Fibroblast of lung (primary cell): ENCODE measurements around the gene RAB25. TPM values are rescaled to one million over a fixed set of nuclear protein-coding genes. Genes with fewer than 3 reads are reported as not detected.

Experiments
- DNase-seq, 2 donors: peaks; one replicate each; pipeline versions ENCODE4 v3.0.0 to v3.0.0-alpha.2; 2010; ENCODE audit warnings: low read depth in 2 of 2
- H2AFZ ChIP-seq: 2 replicates; pipeline ENCODE4 v1.5.1; 2012; ENCODE audit warnings: low read length, control low read depth, inconsistent platforms
- H3K27ac ChIP-seq: 2 replicates; pipeline ENCODE4 v1.5.1; 2011; ENCODE audit warnings: low read length, control low read depth; ENCODE audit not compliant: insufficient read depth
- H3K27me3 ChIP-seq: 2 replicates; pipeline ENCODE4 v1.5.1; 2011; ENCODE audit warnings: mild to moderate bottlenecking, low read length; ENCODE audit not compliant: control insufficient read depth, insufficient read depth
- H3K36me3 ChIP-seq: 2 replicates; pipeline ENCODE4 v1.5.1; 2011; ENCODE audit warnings: low read length; ENCODE audit not compliant: control insufficient read depth, insufficient read depth
- H3K4me1 ChIP-seq: 2 replicates; pipeline ENCODE4 v1.5.1; 2011; ENCODE audit warnings: low read length; ENCODE audit not compliant: control insufficient read depth, insufficient read depth; ENCODE audit errors: extremely low read depth
- H3K4me2 ChIP-seq: 2 replicates; pipeline ENCODE4 v1.5.1; 2011; ENCODE audit warnings: low read length, control low read depth; ENCODE audit not compliant: insufficient read depth; ENCODE audit errors: extremely low read depth
- H3K4me3 ChIP-seq, 4 experiments: fragments of 200-600 bp in 1 of 4; sonication (generic) in 1 of 4; replicated peaks in 1 of 4; 2 replicates each; pipeline ENCODE4 v1.5.1; 2011 to 2016; ENCODE audit warnings: low read length in 4 of 4, low read depth in 3 of 4, mild to moderate bottlenecking in 3 of 4, control low read depth in 2 of 4, inconsistent platforms in 1 of 4, mixed read lengths in 1 of 4; ENCODE audit not compliant: insufficient read depth in 1 of 4; ENCODE audit errors: control extremely low read depth in 1 of 4
- H3K79me2 ChIP-seq: 2 replicates; pipeline ENCODE4 v1.5.1; 2012; ENCODE audit warnings: mild to moderate bottlenecking, low read length, inconsistent platforms; ENCODE audit not compliant: control insufficient read depth, insufficient read depth
- H3K9ac ChIP-seq: 2 replicates; pipeline ENCODE4 v1.5.1; 2011; ENCODE audit warnings: mild to moderate bottlenecking, low read length, control low read depth; ENCODE audit not compliant: insufficient read depth
- H3K9me3 ChIP-seq: 2 replicates; pipeline ENCODE4 v1.5.1; 2012; ENCODE audit warnings: low read depth, low read length; ENCODE audit not compliant: control insufficient read depth, insufficient read depth
- H4K20me1 ChIP-seq: 2 replicates; pipeline ENCODE4 v1.5.1; 2011; ENCODE audit warnings: low read length; ENCODE audit not compliant: control insufficient read depth, insufficient read depth; ENCODE audit errors: extremely low read depth
- CTCF ChIP-seq, 2 donors: IDR thresholded peaks in 1 of 2; conservative IDR thresholded peaks in 1 of 2; 1 replicate in 1 of 2; 2 replicates in 1 of 2; pipeline ENCODE4 v1.5.1; 2011 to 2012; ENCODE audit warnings: low read length in 2 of 2, control low read depth in 1 of 2, inconsistent platforms in 1 of 2, low read depth in 1 of 2, mild to moderate bottlenecking in 1 of 2
- EZH2 ChIP-seq: IDR thresholded peaks from 2 replicates; pipeline ENCODE4 v1.5.1; 2012; ENCODE audit warnings: low read length, control low read depth, mild to moderate bottlenecking; ENCODE audit errors: missing control alignments
- polyA plus RNA-seq, 2 donors: library from polyadenylated mRNA; depleted of rRNA in 1 of 2; stranded (reverse) in 1 of 2; unstranded in 1 of 2; fragments of >200 nt; gene quantifications; 2 replicates each; pipeline ENCODE4 v1.2.1, GENCODE V29; 2011 to 2012; ENCODE audit warnings: missing spikeins in 1 of 2
- total RNA-seq: library from RNA; depleted of rRNA; stranded (reverse); fragments of >200 nt; gene quantifications from 2 replicates; pipeline ENCODE4 v1.2.1, GENCODE V29; 2014

Gene RAB25
- total and polyA plus RNA-seq, 2 donors (not counting 1 experiment from before 2014, with no cell fraction given): not detected

GRCh38 chr1:156042828-156043227, 18.1 kb upstream of the RAB25 start:
- DNase-seq: no peak

GRCh38 chr1:156045076-156045475, 15.9 kb upstream of the RAB25 start:
- Histone ChIP-seq H3K4me2 (no peak overlapping the region), H3K27me3 (no peaks in the 10 kb centered on the region), H3K79me2 (no peaks in the 10 kb centered on the region), H3K4me3 (no peak overlapping the region), H3K27ac (no peak overlapping the region), H3K36me3 (peaks cover 5% of the 10 kb centered on the region), H3K9me3 (no peaks in the 10 kb centered on the region), H2AFZ (no peak overlapping the region), H4K20me1 (no peaks in the 10 kb centered on the region), H3K9ac (no peak overlapping the region), H3K4me1 (peaks cover 2% of the 10 kb centered on the region)
- no peak for DNase-seq
- TF ChIP-seq EZH2: no peak
- no peak for TF ChIP-seq CTCF (conservative IDR thresholded peaks at IDR 0.05 in 1 of 2, IDR thresholded peaks at IDR 0.05 in 1 of 2; ENCODE audit: low read depth in 1 of 2, low read length in 2 of 2)

More at GRCh38 chr1:156042828-156043227, 18.1 kb upstream of the RAB25 start:
- H3K4me1 ChIP-seq: peaks cover 2% of the 10 kb centered on the region
- no peaks in the 10 kb centered on the region for H3K36me3 ChIP-seq
- no peak overlapping the region for H3K9ac ChIP-seq
- H2AFZ ChIP-seq: no peak overlapping the region
- TF ChIP-seq CTCF (conservative IDR thresholded peaks at IDR 0.05 in 1 of 2, IDR thresholded peaks at IDR 0.05 in 1 of 2; ENCODE audit: low read depth in 1 of 2, low read length in 2 of 2) (no peak), EZH2 (no peak)
- H3K27ac ChIP-seq: no peak overlapping the region
- no peaks in the 10 kb centered on the region for H3K79me2 ChIP-seq
- H3K9me3 ChIP-seq: no peaks in the 10 kb centered on the region
- no peak overlapping the region for H3K4me2 ChIP-seq
- no peaks in the 10 kb centered on the region for H3K27me3 ChIP-seq
- no peak overlapping the region for H3K4me3 ChIP-seq
- H4K20me1 ChIP-seq: no peaks in the 10 kb centered on the region

GRCh38 chr1:156048663-156049258, 12.2 kb upstream of the RAB25 start:
- Histone ChIP-seq H3K9ac (no peak overlapping the region), H3K9me3 (no peaks in the 10 kb centered on the region), H3K4me2 (no peak overlapping the region), H4K20me1 (no peaks in the 10 kb centered on the region), H2AFZ (no peak overlapping the region), H3K4me3 (no peak overlapping the region), H3K27ac (no peak overlapping the region), H3K36me3 (peaks cover 7% of the 10 kb centered on the region), H3K4me1 (no peaks in the 10 kb centered on the region), H3K27me3 (no peaks in the 10 kb centered on the region), H3K79me2 (peaks cover 7% of the 10 kb centered on the region)
- no peak for DNase-seq
- TF ChIP-seq EZH2 (no peak), CTCF (conservative IDR thresholded peaks at IDR 0.05 in 1 of 2, IDR thresholded peaks at IDR 0.05 in 1 of 2; ENCODE audit: low read depth in 1 of 2, low read length in 2 of 2) (no peak)
